Measurements from ENCODE around the gene TLCD1. TPM values are rescaled to one million over a fixed set of nuclear protein-coding genes. Genes with fewer than 3 reads are reported as not detected.
A peak's percentile ranks its signal among the peaks of the same experiment; 100 is the strongest.

TLCD1 gene
- total RNA-seq, 2 donors from 2014 or later, result 3.5 to 3.7 TPM

- intact Hi-C loops (cut with DNase I), result no loop called here
- ATAC-seq (no peak), DNase-seq (no peak)
Measured at GRCh38 chr17:28719021-28719433, 7.0 kb downstream of the TLCD1 start.

- no peak for DNase-seq
- no peak for ATAC-seq
- intact Hi-C loops (cut with DNase I), result no loop called here
Measured at GRCh38 chr17:28718333-28719020, 7.6 kb downstream of the TLCD1 start.

- ATAC-seq, result peak; percentile 51 to 59
- intact Hi-C loops (cut with DNase I), result no loop called here
- DNase-seq, result peak; percentile 80
Measured at GRCh38 chr17:28717578-28718332, 8.3 kb downstream of the TLCD1 start, which contains the start of gene RAB34. TSS of gene RAB34 (minus strand) at chr17:28717868. CDS start at chr17:28717266, 602 bp downstream.

- intact Hi-C loops (cut with DNase I), result no loop called here
- peak; percentile 0 to 1 for ATAC-seq
- DNase-seq, result peak; percentile 58
Measured at GRCh38 chr17:28716740-28717577, 9.1 kb downstream of the TLCD1 start.

GRCh38 chr17:28715217-28715616 is 10.8 kb downstream of the TLCD1 start:
- ATAC-seq, result no peak
- intact Hi-C loops (cut with DNase I), result no loop called here

GRCh38 chr17:28714281-28714680 is 11.8 kb downstream of the TLCD1 start:
- no peak for ATAC-seq
- intact Hi-C loops (cut with DNase I), result no loop called here
- DNase-seq, result no peak

More at GRCh38 chr17:28715217-28715616, 10.8 kb downstream of the TLCD1 start:
- DNase-seq, result no peak

GRCh38 chr17:28712705-28713415 is 13.2 kb downstream of the TLCD1 start:
- DNase-seq (no peak), ATAC-seq (no peak)
- intact Hi-C loops (cut with DNase I), result no loop called here

GRCh38 chr17:28712032-28712704 is 13.9 kb downstream of the TLCD1 start:
- intact Hi-C loops (cut with DNase I), result no loop called here
- peak in 1 of 2 donors; percentile 11 for ATAC-seq
- peak; percentile 61 for DNase-seq

GRCh38 chr17:28711723-28712031 is 14.4 kb downstream of the TLCD1 start, which contains the start of gene PROCA1:
TSS of gene PROCA1 (minus strand) at chr17:28711888. CDS start at chr17:28711660, 228 bp downstream.
- intact Hi-C loops (cut with DNase I), result no loop called here
- no peak for DNase-seq
- peak; percentile 23 to 42 for ATAC-seq

GRCh38 chr17:28710861-28711722 is 14.9 kb downstream of the TLCD1 start:
- DNase-seq, result peak; percentile 91
- intact Hi-C loops (cut with DNase I), result no loop called here

GRCh38 chr17:28707339-28707720 is 18.7 kb downstream of the TLCD1 start:
- intact Hi-C loops (cut with DNase I), result no loop called here
- DNase-seq (no peak), ATAC-seq (no peak)

More at GRCh38 chr17:28710861-28711722, 14.9 kb downstream of the TLCD1 start:
- peak; percentile 96 to 97 for ATAC-seq

- ATAC-seq (no peak), DNase-seq (no peak)
- intact Hi-C loops (cut with DNase I), result no loop called here
Measured at GRCh38 chr17:28706471-28707338, 19.3 kb downstream of the TLCD1 start.

- intact Hi-C loops (cut with DNase I), result no loop called here
- no peak for ATAC-seq
- DNase-seq, result no peak
Measured at GRCh38 chr17:28705728-28706334, 20.2 kb downstream of the TLCD1 start.

GRCh38 chr17:28705074-28705659 is 20.9 kb downstream of the TLCD1 start:
- ATAC-seq (no peak), DNase-seq (no peak)
- intact Hi-C loops (cut with DNase I), result no loop called here

GRCh38 chr17:28704219-28704858 is 21.7 kb downstream of the TLCD1 start:
- intact Hi-C loops (cut with DNase I), result no loop called here
- DNase-seq (no peak), ATAC-seq (no peak)
